GM12878 (cell line): ENCODE results near the gene ATP8A1. TPM values are rescaled to one million over a fixed set of nuclear protein-coding genes. Genes with fewer than 3 reads are reported as not detected.

Experiments used
- ATAC-seq: fragments of 200-7000 bp; cut with Tn5 transposase; 3 replicates; pipeline ENCODE4 v1.9.1; 2020; ENCODE audit warnings: mild to moderate bottlenecking, moderate library complexity
- BruUV-seq: library from RNA; stranded (reverse); fragments of 400-500 nt; replicated peaks from 2 replicates; lab custom pipeline; 2021; lab: Mats Ljungman, UMichigan
- CTCF ChIA-PET: fragments of 300-600 bp; sonication (Branson Sonifier 250); formaldehyde crosslinking; extraction: SDS; loops from one replicate; lab custom pipeline; 2021; ENCODE audit warnings: inconsistent platforms; lab: Yijun Ruan, JAX
- POLR2A ChIA-PET: fragments of 350-600 bp; formaldehyde crosslinking; extraction: SDS; loops from one replicate; lab custom pipeline; 2021; ENCODE audit warnings: inconsistent platforms; lab: Charles Lee
- RAD21 ChIA-PET: fragments of 300-600 bp; sonication (Branson Sonifier 250); formaldehyde crosslinking; loops from one replicate; lab custom pipeline; 2023; ENCODE audit warnings: antibody characterized with exemption; ENCODE audit not compliant: unreplicated experiment; lab: Charles Lee
- SMC1A ChIA-PET: fragments of 300-600 bp; sonication (Branson Sonifier 250); formaldehyde crosslinking; loops from one replicate; lab custom pipeline; 2023; ENCODE audit not compliant: unreplicated experiment, uncharacterized antibody; lab: Charles Lee
- DNase-seq: peaks from one replicate; pipeline ENCODE4 v3.0.0-alpha.2; 2011; ENCODE audit warnings: low read depth, low spot score
- FAIRE-seq: peaks from 3 replicates; lab custom pipeline; 2011; peaks lifted over from hg19 to GRCh38; lab: Jason Lieb, UNC
- H2AFZ ChIP-seq: 2 replicates; pipeline ENCODE4 v1.6.0; 2011; ENCODE audit warnings: low read depth, low read length, control low read depth; ENCODE audit not compliant: control insufficient read depth
- H3K27ac ChIP-seq: 2 replicates; pipeline ENCODE4 v1.5.1; 2011; ENCODE audit warnings: control low read depth; ENCODE audit not compliant: control insufficient read depth, insufficient read depth
- H3K27me3 ChIP-seq, 2 experiments: replicated peaks in 1 of 2; 2 replicates each; pipeline versions ENCODE4 v1.6.0 to v1.6.1; 2011; ENCODE audit warnings: low read length in 1 of 2; ENCODE audit not compliant: control insufficient read depth in 2 of 2, insufficient read depth in 2 of 2
- H3K36me3 ChIP-seq, 2 experiments: 2 replicates each; pipeline ENCODE4 v1.5.1; 2011; ENCODE audit warnings: low read length in 1 of 2; ENCODE audit not compliant: control insufficient read depth in 2 of 2, insufficient read depth in 2 of 2
- H3K4me1 ChIP-seq: 2 replicates; pipeline ENCODE4 v1.6.1; 2011; ENCODE audit warnings: mild to moderate bottlenecking, low read length, moderate library complexity, mixed read lengths; ENCODE audit not compliant: control insufficient read depth, insufficient read depth
- H3K4me2 ChIP-seq: 2 replicates; pipeline ENCODE4 v1.6.0; 2011; ENCODE audit warnings: control low read depth; ENCODE audit not compliant: control insufficient read depth, insufficient read depth
- H3K4me3 ChIP-seq: fragments of 200-600 bp; sonication (generic); 2 replicates; pipeline ENCODE4 v1.5.1; 2016
- H3K79me2 ChIP-seq: 2 replicates; pipeline ENCODE4 v1.6.0; 2011; ENCODE audit warnings: low read length; ENCODE audit not compliant: control insufficient read depth, insufficient read depth
- H3K9ac ChIP-seq: 2 replicates; pipeline ENCODE4 v1.8.0; 2011; ENCODE audit warnings: low read length, control low read depth, mixed read lengths; ENCODE audit not compliant: control insufficient read depth, insufficient read depth
- H3K9me3 ChIP-seq: replicated peaks from 3 replicates; pipeline ENCODE4 v1.5.1; 2011; ENCODE audit warnings: mild to moderate bottlenecking, low read length; ENCODE audit not compliant: control insufficient read depth, insufficient read depth
- H4K20me1 ChIP-seq: 2 replicates; pipeline ENCODE4 v1.6.0; 2011; ENCODE audit not compliant: control insufficient read depth, insufficient read depth
- CBFB ChIP-seq: IDR thresholded peaks from 2 replicates; pipeline ENCODE4 v1.6.1; 2016; ENCODE audit warnings: antibody characterized with exemption, low read depth
- CREM ChIP-seq: IDR thresholded peaks from 2 replicates; pipeline ENCODE4 v1.6.1; 2014; ENCODE audit warnings: antibody characterized with exemption, low read depth
- IRF4 ChIP-seq: IDR thresholded peaks from 2 replicates; pipeline ENCODE4 v1.6.1; 2011; ENCODE audit warnings: low read depth, low read length
- LARP7 ChIP-seq: fragments of 450-650 bp; IDR thresholded peaks from 2 replicates; pipeline ENCODE4 v1.6.1; 2017; ENCODE audit warnings: mild to moderate bottlenecking
- MYC ChIP-seq: IDR thresholded peaks from 2 replicates; pipeline ENCODE4 v1.6.1; 2011; ENCODE audit warnings: mild to moderate bottlenecking, low read length, moderate library complexity, inconsistent platforms; ENCODE audit not compliant: insufficient read depth, insufficient replicate concordance, insufficient read length, severe bottlenecking
- NRF1 ChIP-seq: conservative IDR thresholded peaks from 2 replicates; pipeline ENCODE4 v1.6.1; 2011; ENCODE audit warnings: mild to moderate bottlenecking, low read depth, low read length, improper control_type of control experiment
- RAD21 ChIP-seq: IDR thresholded peaks from 2 replicates; pipeline ENCODE4 v1.6.1; 2011; ENCODE audit warnings: mild to moderate bottlenecking, low read depth, low read length, moderate library complexity; ENCODE audit not compliant: insufficient read depth
- TCF3 ChIP-seq: IDR thresholded peaks from 2 replicates; pipeline ENCODE4 v1.6.1; 2012; ENCODE audit warnings: low read depth, mild to moderate bottlenecking, low read length, borderline replicate concordance; ENCODE audit not compliant: insufficient read depth
- TCF7 ChIP-seq: IDR thresholded peaks from 2 replicates; pipeline ENCODE4 v1.6.1; 2014; ENCODE audit warnings: antibody characterized with exemption, borderline replicate concordance
- WGBS: methylation state at CpG from one replicate; pipeline ENCODE4 v1.1.6; 2016; ENCODE audit warnings: low lambda C conversion rate; ENCODE audit not compliant: insufficient replicate concordance, insufficient coverage; ENCODE audit errors: missing lambda C conversion rate; 5-methylcytosine and 5-hydroxymethylcytosine counted together
- in situ Hi-C: fragments of 300-500 bp; cut with MboI; formaldehyde crosslinking; loops from 9 replicates; pipeline ENCODE4 v1.14.3; 2018; ENCODE audit warnings: mixed read lengths
- intact Hi-C: fragments of 100-400 bp; cut with micrococcal nuclease; formaldehyde crosslinking; loops from one replicate; pipeline ENCODE4 v1.14.2; 2022; ENCODE audit not compliant: unreplicated experiment
- polyA plus RNA-seq, 11 experiments: library from polyadenylated mRNA; depleted of rRNA in 4 of 11; unstranded in 6 of 11; stranded (reverse) in 5 of 11; fragments of >200 nt; fragmentation: Nextera tagmentation in 4 of 11; fragmentation: Illumina TruSeq in 1 of 11; extraction: Ambion mirVana in 4 of 11; extraction: Trizol in 1 of 11; gene quantifications; 1 replicate in 1 of 11; 2 replicates in 10 of 11; pipeline versions ENCODE4 v1.2.1 to v1.2.3, GENCODE V29; 2011 to 2016; ENCODE audit warnings: inconsistent platforms in 2 of 11, missing spikeins in 2 of 11, low read depth in 1 of 11
- total RNA-seq, 4 experiments: library from RNA; depleted of rRNA in 3 of 4; stranded (reverse); fragments of >200 nt in 3 of 4; fragmentation: Illumina TruSeq in 1 of 4; extraction: Trizol in 1 of 4; gene quantifications; 2 replicates each; pipeline versions ENCODE4 v1.2.1 to v1.2.3, GENCODE V29; 2013 to 2021
- TF ChIP-seq, protein P1 (sequence below): fragments of 150-350 bp; IDR thresholded peaks from 2 replicates; pipeline ENCODE4 v1.6.1; 2014; ENCODE audit warnings: mild to moderate bottlenecking, low read depth, low read length

Gene ATP8A1
- total and polyA plus RNA-seq, 10 of the 15 experiments (the other 5 are each of a cell fraction or from before 2014, with no cell fraction given) = 9.0 to 116 (median 37.3) TPM

DNA sequence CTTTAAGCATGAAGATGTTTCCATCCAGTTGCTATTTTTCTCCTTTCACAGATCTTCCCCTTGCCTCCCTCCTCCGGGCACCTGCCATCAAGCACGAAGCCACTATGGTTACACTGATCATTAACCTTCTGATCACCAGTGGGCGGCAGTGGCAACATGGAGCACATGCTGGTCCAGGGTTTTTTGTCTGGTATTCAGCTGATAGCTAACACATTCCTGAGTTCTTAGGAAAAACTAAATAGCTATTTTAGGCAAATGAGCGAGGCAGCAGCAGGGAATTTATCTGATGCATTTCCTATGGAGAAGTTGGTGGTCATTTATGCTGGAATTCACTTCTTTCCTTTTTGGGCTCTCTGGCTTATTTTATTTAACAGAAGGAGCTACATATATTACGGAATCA lies 236.8 kb downstream of the ATP8A1 start:
- TF ChIP-seq CBFB (no peak), NRF1 (no peak), CREM (no peak), RAD21 (no peak), IRF4 (no peak), LARP7 (no peak), MYC (no peak), TCF3 (no peak), TCF7 (no peak)
- TF ChIP-seq, protein P1, sequence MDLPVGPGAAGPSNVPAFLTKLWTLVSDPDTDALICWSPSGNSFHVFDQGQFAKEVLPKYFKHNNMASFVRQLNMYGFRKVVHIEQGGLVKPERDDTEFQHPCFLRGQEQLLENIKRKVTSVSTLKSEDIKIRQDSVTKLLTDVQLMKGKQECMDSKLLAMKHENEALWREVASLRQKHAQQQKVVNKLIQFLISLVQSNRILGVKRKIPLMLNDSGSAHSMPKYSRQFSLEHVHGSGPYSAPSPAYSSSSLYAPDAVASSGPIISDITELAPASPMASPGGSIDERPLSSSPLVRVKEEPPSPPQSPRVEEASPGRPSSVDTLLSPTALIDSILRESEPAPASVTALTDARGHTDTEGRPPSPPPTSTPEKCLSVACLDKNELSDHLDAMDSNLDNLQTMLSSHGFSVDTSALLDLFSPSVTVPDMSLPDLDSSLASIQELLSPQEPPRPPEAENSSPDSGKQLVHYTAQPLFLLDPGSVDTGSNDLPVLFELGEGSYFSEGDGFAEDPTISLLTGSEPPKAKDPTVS = no peak
- Histone ChIP-seq H3K79me2 (no peaks in the 10 kb centered on the region), H3K36me3 (peaks cover 0 to 12% of the 10 kb centered on the region in 2 experiments; a peak in 2 of 4 replicates)

More for the DNA sequence above, 236.8 kb downstream of the ATP8A1 start:
- WGBS = 99% methylated on average over 5 of the region's 5 CpGs
- no peak for DNase-seq
- no peak overlapping the region for H2AFZ ChIP-seq
- no peak overlapping the region for H3K4me2 ChIP-seq
- FAIRE-seq = no peak
- BruUV-seq = no TSS peak
- no peaks in the 10 kb centered on the region for H3K27me3 ChIP-seq
- no peak overlapping the region for H3K4me3 ChIP-seq
- ChIA-PET RAD21 (no interaction called here), CTCF (interaction anchor here (0.6 to 1.2 kb wide), 2 partner anchors 37 to 99 kb away, joined by 3 to 7 read pairs; no protein-coding TSS in a partner anchor), SMC1A (interaction anchor here (0.7 to 1.4 kb wide), 4 partner anchors 12 to 138 kb away, joined by 3 to 5 read pairs (median 4); no protein-coding TSS in a partner anchor), POLR2A (no interaction called here)
- no peaks in the 10 kb centered on the region for H3K4me1 ChIP-seq
- no peak for ATAC-seq
- intact Hi-C loops (no loop called here), in situ Hi-C loops (no loop called here)
- no peak overlapping the region for H3K9ac ChIP-seq
- H3K9me3 ChIP-seq = no peaks in the 10 kb centered on the region
- no peak overlapping the region for H3K27ac ChIP-seq
- H4K20me1 ChIP-seq = no peaks in the 10 kb centered on the region
